Lung (tissue), 12 donors: ENCODE measurements around the gene MTAP. TPM values are rescaled to one million over a fixed set of nuclear protein-coding genes. Genes with fewer than 3 reads are reported as not detected.
A peak's percentile ranks its signal among the peaks of the same experiment; 100 is the strongest.

ENCODE experiments used
- ATAC-seq: fragments of 200-7000 bp; cut with Tn5 transposase; one replicate; pipeline ENCODE4 v1.9.1; 2020; ENCODE audit warnings: moderate number of reproducible peaks; ENCODE audit not compliant: insufficient read depth, low FRiP score
- DNase-seq, 3 donors: peaks; one replicate each; pipeline ENCODE4 v3.0.0-alpha.2; 2013 to 2017
- H3K27ac ChIP-seq, 2 donors: one replicate each; pipeline ENCODE4 v1.5.1; 2013; ENCODE audit warnings: mild to moderate bottlenecking in 2 of 2, moderate library complexity in 2 of 2, control low read depth in 1 of 2, inconsistent platforms in 1 of 2, low read depth in 1 of 2, low read length in 1 of 2
- H3K27me3 ChIP-seq, 3 donors: one replicate each; pipeline ENCODE4 v1.5.1; 2013; ENCODE audit warnings: low read length in 2 of 3; ENCODE audit not compliant: control insufficient read depth in 3 of 3, insufficient read depth in 3 of 3
- H3K36me3 ChIP-seq, 4 donors: one replicate each; pipeline ENCODE4 v1.5.1; 2013; ENCODE audit warnings: low read length in 4 of 4, mild to moderate bottlenecking in 1 of 4, moderate library complexity in 1 of 4; ENCODE audit not compliant: control insufficient read depth in 4 of 4, insufficient read depth in 4 of 4
- H3K4me1 ChIP-seq, 5 donors: one replicate each; pipeline ENCODE4 v1.5.1; 2013; ENCODE audit warnings: low read length in 5 of 5, mild to moderate bottlenecking in 2 of 5, moderate library complexity in 1 of 5; ENCODE audit not compliant: control insufficient read depth in 5 of 5, insufficient read depth in 5 of 5
- H3K4me3 ChIP-seq: one replicate; pipeline ENCODE4 v1.5.1; 2013; ENCODE audit warnings: mild to moderate bottlenecking, control low read depth, moderate library complexity
- H3K9ac ChIP-seq, 2 donors: one replicate each; pipeline ENCODE4 v1.5.1; 2013; ENCODE audit warnings: low read length in 2 of 2, control low read depth in 1 of 2; ENCODE audit not compliant: insufficient read depth in 1 of 2
- H3K9me3 ChIP-seq, 4 donors: one replicate each; pipeline ENCODE4 v1.5.1; 2013; ENCODE audit warnings: low read length in 3 of 4, mild to moderate bottlenecking in 1 of 4, moderate library complexity in 1 of 4; ENCODE audit not compliant: control insufficient read depth in 4 of 4, insufficient read depth in 3 of 4
- WGBS, 2 donors: extraction: QIAGEN DNeasy Blood & Tissue Kit; methylation state at CpG; one replicate each; pipeline ENCODE4 v1.1.7; 2013; 5-methylcytosine and 5-hydroxymethylcytosine counted together
- polyA plus RNA-seq, 2 donors: library from polyadenylated mRNA; stranded (reverse); fragments of 200-250 nt; gene quantifications; one replicate each; pipeline ENCODE4 v1.2.1, GENCODE V29; 2013
- total RNA-seq, 2 donors: library from RNA; depleted of rRNA in 1 of 2; stranded (reverse); fragments of >200 nt in 1 of 2; gene quantifications; one replicate each; pipeline ENCODE4 v1.2.1, GENCODE V29; 2014 to 2021
- TF ChIP-seq, protein P1 (sequence below): IDR thresholded peaks from 2 replicates; pipeline ENCODE4 v1.5.1; 2012; ENCODE audit warnings: mild to moderate bottlenecking; ENCODE audit errors: control extremely low read depth, extremely low read depth
- donor health status: control.
- donor health status: control.
- donor health status: Bipolar disorder and iron deficiency.
- donor health status: healthy.
- donor health status: DM: yes; HTN: yes; CAD: no.

MTAP gene
- total and polyA plus RNA-seq, 4 donors: 10.0 to 31.5 (median 18.8) TPM

DNA sequence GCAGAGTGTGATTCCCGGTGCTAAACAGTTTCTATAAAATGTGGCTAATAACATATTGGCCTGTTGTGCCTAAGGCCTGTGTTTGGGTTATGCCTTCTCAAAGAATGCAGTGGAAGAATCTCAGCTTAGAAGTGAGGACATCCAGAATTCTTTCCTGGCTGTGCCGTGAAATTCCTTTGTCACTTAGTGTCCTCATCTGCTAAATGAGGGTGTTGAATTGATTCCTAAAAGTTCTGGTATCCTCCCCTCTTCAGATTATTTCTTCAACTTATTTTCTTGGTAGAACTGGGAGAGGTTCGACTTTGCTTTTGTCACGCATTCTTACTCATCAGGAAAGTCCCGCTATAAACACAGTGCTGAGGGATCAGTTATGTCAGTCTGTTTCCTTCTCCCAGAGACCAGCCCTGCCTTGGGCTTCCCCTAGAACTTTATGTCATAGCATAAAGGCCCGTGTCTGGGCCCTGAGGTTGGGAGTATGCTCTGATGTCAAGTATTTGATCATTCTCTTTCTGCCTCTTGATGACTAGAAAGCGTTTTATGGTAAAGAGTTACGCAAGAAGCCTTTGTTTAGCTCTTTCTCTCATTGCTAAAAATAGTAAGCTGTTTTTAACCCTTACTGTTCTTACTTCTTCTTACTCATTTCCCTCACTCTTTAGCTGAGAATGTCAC is 29.5 kb downstream of the MTAP start:
- no peaks in the 10 kb centered on the region for H3K27me3 ChIP-seq
- whole genome bisulfite sequencing, 2 donors: 30 to 33% methylated on average over 8 of the region's 8 CpGs
- no peak overlapping the region for H3K4me3 ChIP-seq
- peaks cover 11 to 40% (median 35%) of the 10 kb centered on the region in 4 donors for H3K36me3 ChIP-seq
- no peaks in the 10 kb centered on the region for H3K9me3 ChIP-seq
- ATAC-seq (peak; percentile 81), DNase-seq (peak in 2 of 3 donors; percentile 39 to 52)
- H3K4me1 ChIP-seq: peaks cover 0 to 7% (median 4%) of the 10 kb centered on the region in 5 donors
- TF ChIP-seq, protein P1, sequence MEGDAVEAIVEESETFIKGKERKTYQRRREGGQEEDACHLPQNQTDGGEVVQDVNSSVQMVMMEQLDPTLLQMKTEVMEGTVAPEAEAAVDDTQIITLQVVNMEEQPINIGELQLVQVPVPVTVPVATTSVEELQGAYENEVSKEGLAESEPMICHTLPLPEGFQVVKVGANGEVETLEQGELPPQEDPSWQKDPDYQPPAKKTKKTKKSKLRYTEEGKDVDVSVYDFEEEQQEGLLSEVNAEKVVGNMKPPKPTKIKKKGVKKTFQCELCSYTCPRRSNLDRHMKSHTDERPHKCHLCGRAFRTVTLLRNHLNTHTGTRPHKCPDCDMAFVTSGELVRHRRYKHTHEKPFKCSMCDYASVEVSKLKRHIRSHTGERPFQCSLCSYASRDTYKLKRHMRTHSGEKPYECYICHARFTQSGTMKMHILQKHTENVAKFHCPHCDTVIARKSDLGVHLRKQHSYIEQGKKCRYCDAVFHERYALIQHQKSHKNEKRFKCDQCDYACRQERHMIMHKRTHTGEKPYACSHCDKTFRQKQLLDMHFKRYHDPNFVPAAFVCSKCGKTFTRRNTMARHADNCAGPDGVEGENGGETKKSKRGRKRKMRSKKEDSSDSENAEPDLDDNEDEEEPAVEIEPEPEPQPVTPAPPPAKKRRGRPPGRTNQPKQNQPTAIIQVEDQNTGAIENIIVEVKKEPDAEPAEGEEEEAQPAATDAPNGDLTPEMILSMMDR: no peak
- H3K27ac ChIP-seq: no peak overlapping the region
- H3K9ac ChIP-seq: no peak overlapping the region

DNA sequence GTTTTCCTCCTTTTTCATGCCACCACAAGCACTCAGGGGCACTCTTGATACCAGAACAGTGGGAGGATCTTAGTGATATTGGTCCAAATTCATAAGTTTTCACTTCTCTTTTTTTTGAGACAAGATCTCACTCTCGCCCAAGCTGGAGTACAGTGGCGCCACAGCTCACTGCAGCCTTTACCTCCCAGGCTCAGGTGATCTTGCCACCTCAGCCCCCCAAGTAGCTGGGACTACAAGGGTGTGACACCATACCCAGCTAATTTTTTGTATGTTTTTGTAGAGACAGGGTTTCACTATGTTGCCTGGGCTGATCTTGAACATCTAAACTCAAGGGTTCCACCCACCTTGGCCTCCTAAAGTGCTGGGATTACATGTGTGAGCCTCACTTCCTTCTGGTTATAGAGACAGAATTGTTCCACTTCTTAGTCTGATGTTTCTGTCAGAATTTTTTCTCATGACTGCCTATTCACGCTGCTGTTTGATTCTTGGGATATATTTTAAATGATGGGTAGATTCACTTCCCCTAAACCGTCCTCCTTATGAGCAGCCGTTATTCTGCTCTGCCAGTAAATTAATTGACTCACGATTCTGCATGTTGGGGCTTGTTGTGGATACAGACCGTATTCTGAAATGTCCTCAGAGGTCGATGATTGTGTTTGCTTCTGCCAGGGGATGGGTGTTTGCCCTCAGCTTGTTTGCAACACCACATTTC is 30.8 kb downstream of the MTAP start:
- H3K36me3 ChIP-seq: peaks cover 6 to 45% (median 39%) of the 10 kb centered on the region in 4 donors
- TF ChIP-seq, protein P1: no peak
- no peak overlapping the region for H3K9ac ChIP-seq
- DNase-seq: no peak
- 43 to 66% methylated on average over 8 of the region's 8 CpGs for WGBS, 2 donors
- H3K27me3 ChIP-seq: no peaks in the 10 kb centered on the region
- no peak overlapping the region for H3K27ac ChIP-seq
- H3K4me3 ChIP-seq: no peak overlapping the region
- ATAC-seq: no peak
- H3K9me3 ChIP-seq: no peaks in the 10 kb centered on the region
- peaks cover 0 to 7% (median 4%) of the 10 kb centered on the region in 5 donors for H3K4me1 ChIP-seq

DNA sequence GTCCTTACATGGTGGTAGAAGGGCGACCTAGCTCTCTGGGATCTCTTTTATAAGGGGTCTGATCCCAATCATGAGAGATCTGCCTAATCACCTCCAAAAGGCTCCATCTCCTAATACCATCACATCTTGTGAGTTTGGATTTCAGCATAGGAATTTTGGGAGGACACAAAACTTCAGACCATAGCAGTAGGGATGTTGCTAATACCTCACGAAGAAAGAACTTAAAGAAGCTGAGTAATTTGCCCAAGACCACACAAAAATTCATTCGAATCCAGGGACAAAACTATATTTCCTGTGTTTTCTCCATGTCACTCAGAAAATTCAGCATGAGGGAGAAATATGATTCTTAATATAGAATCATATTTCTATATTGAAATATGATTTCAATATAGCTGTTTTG is 32.7 kb downstream of the MTAP start:
- WGBS, 2 donors: 97% methylated on average over 3 of the region's 3 CpGs
- no peak for ATAC-seq
- Histone ChIP-seq H3K27me3 (no peaks in the 10 kb centered on the region), H3K4me3 (no peak overlapping the region), H3K27ac (no peak overlapping the region), H3K9me3 (no peaks in the 10 kb centered on the region), H3K4me1 (peaks cover 0 to 7% (median 4%) of the 10 kb centered on the region in 5 donors), H3K9ac (no peak overlapping the region), H3K36me3 (peaks cover 6 to 53% (median 49%) of the 10 kb centered on the region in 4 donors)
- TF ChIP-seq, protein P1: no peak
- DNase-seq: no peak
